HepG2 (cell line): ENCODE results near the gene ALG14. TPM values are rescaled to one million over a fixed set of nuclear protein-coding genes. Genes with fewer than 3 reads are reported as not detected.
A peak's percentile ranks its signal among the peaks of the same experiment; 100 is the strongest.

Experiments
- CEBPG ChIP-seq: IDR thresholded peaks from 2 replicates; pipeline ENCODE4 v1.6.1; 2016
- CREM ChIP-seq, 2 experiments: sonication (generic) in 1 of 2; formaldehyde crosslinking in 1 of 2; IDR thresholded peaks; 2 replicates each; pipeline versions ENCODE4 v1.4.0 to v1.6.1; 2016 to 2020; ENCODE audit warnings: antibody characterized with exemption in 1 of 2, mild to moderate bottlenecking in 1 of 2, missing genetic modification reagents in 1 of 2
- FOXA1 ChIP-seq, 2 experiments: fragments of 450-650 bp in 1 of 2; sonication (generic) in 1 of 2; formaldehyde crosslinking in 1 of 2; IDR thresholded peaks; 2 replicates each; pipeline versions ENCODE4 v1.4.0 to v1.6.1; 2016 to 2020; ENCODE audit warnings: missing genetic modification reagents in 1 of 2
- GLI4 ChIP-seq: sonication (generic); formaldehyde crosslinking; IDR thresholded peaks from 2 replicates; pipeline ENCODE4 v1.5.1; 2020; ENCODE audit warnings: missing genetic modification reagents, mild to moderate bottlenecking, moderate library complexity, borderline replicate concordance
- HNRNPLL ChIP-seq: fragments of 200-400 bp; formaldehyde crosslinking; IDR thresholded peaks from 2 replicates; pipeline ENCODE4 v1.6.1; 2017; ENCODE audit warnings: mild to moderate bottlenecking, low read depth, low read length; ENCODE audit not compliant: poor library complexity, severe bottlenecking
- IRF2 ChIP-seq: IDR thresholded peaks from 2 replicates; pipeline ENCODE4 v1.6.1; 2018; ENCODE audit warnings: missing genetic modification reagents, missing compliant biosample characterization
- MATR3 ChIP-seq: sonication (generic); formaldehyde crosslinking; IDR thresholded peaks from 2 replicates; pipeline ENCODE4 v1.4.0; 2020; ENCODE audit warnings: missing genetic modification reagents
- MYC ChIP-seq: sonication (generic); formaldehyde crosslinking; IDR thresholded peaks from 2 replicates; pipeline ENCODE4 v1.9.0; 2021; ENCODE audit warnings: missing genetic modification reagents, borderline replicate concordance
- RAD21 ChIP-seq: fragments of 450-650 bp; formaldehyde crosslinking; IDR thresholded peaks from 2 replicates; pipeline ENCODE4 v1.5.0; 2020; ENCODE audit warnings: mild to moderate bottlenecking
- RBM39 ChIP-seq: fragments of 200-400 bp; formaldehyde crosslinking; IDR thresholded peaks from one replicate; pipeline ENCODE4 v1.6.1; 2018; ENCODE audit warnings: antibody characterized with exemption, mild to moderate bottlenecking, low read depth, low read length; ENCODE audit not compliant: poor library complexity, severe bottlenecking
- STAG1 ChIP-seq: sonication (generic); formaldehyde crosslinking; IDR thresholded peaks from 2 replicates; pipeline ENCODE4 v1.4.0; 2020; ENCODE audit warnings: missing genetic modification reagents
- TEAD3 ChIP-seq: optimal IDR thresholded peaks from 2 replicates; pipeline ENCODE3; 2016; ENCODE audit warnings: borderline replicate concordance
- ZBTB7B ChIP-seq: sonication (generic); formaldehyde crosslinking; IDR thresholded peaks from 2 replicates; pipeline ENCODE4 v1.4.0; 2020; ENCODE audit warnings: missing genetic modification reagents
- ZEB1 ChIP-seq: IDR thresholded peaks from 2 replicates; pipeline ENCODE4 v1.6.1; 2012; ENCODE audit warnings: mild to moderate bottlenecking, low read depth, inconsistent platforms; ENCODE audit not compliant: insufficient replicate concordance
- ZMYM4 ChIP-seq: sonication (generic); formaldehyde crosslinking; IDR thresholded peaks from 2 replicates; pipeline ENCODE4 v1.8.1; 2023; ENCODE audit warnings: mild to moderate bottlenecking, missing genetic modification reagents
- ZNF282 ChIP-seq: fragments of 450-650 bp; IDR thresholded peaks from 2 replicates; pipeline ENCODE4 v1.6.1; 2018; ENCODE audit not compliant: partially characterized antibody
- ZNF510 ChIP-seq: sonication (generic); formaldehyde crosslinking; IDR thresholded peaks from 2 replicates; pipeline ENCODE4 v1.4.0; 2020; ENCODE audit warnings: low read depth, mild to moderate bottlenecking, missing genetic modification reagents
- ZNF547 ChIP-seq: sonication (generic); formaldehyde crosslinking; IDR thresholded peaks from 2 replicates; pipeline ENCODE4 v1.5.1; 2020; ENCODE audit warnings: mild to moderate bottlenecking, missing genetic modification reagents
- ZNF550 ChIP-seq: sonication (generic); formaldehyde crosslinking; IDR thresholded peaks from 2 replicates; pipeline ENCODE4 v1.4.0; 2020; ENCODE audit warnings: mild to moderate bottlenecking, missing genetic modification reagents, borderline replicate concordance
- ZNF773 ChIP-seq: sonication (generic); formaldehyde crosslinking; IDR thresholded peaks from 2 replicates; pipeline ENCODE4 v1.4.0; 2020; ENCODE audit warnings: missing genetic modification reagents, borderline replicate concordance
- ZSCAN9 ChIP-seq: IDR thresholded peaks from 2 replicates; pipeline ENCODE4 v1.6.1; 2016; ENCODE audit warnings: borderline replicate concordance
- polyA plus RNA-seq, 8 experiments: library from polyadenylated mRNA; depleted of rRNA in 3 of 8; stranded (reverse) in 7 of 8; unstranded in 1 of 8; fragments of >200 nt; fragmentation: Illumina TruSeq in 4 of 8; extraction: Trizol in 4 of 8; gene quantifications; 2 replicates each; pipeline versions ENCODE4 v1.2.1 to v1.2.3, GENCODE V29; 2011 to 2016; ENCODE audit warnings: low read depth in 4 of 8, missing spikeins in 1 of 8, mixed read lengths in 1 of 8; ENCODE audit not compliant: insufficient read depth in 1 of 8
- total RNA-seq, 5 experiments: library from RNA; depleted of rRNA; stranded (reverse); fragments of >200 nt; fragmentation: Illumina TruSeq; extraction: Trizol; gene quantifications; 2 replicates each; pipeline ENCODE4 v1.2.3, GENCODE V29; 2016; ENCODE audit warnings: low read depth in 1 of 5
- TF ChIP-seq, protein P1 (sequence below): sonication (generic); formaldehyde crosslinking; conservative IDR thresholded peaks from 2 replicates; pipeline ENCODE4 v1.8.0; 2022; ENCODE audit warnings: low read depth, missing genetic modification reagents
- TF ChIP-seq, protein P2 (sequence below): sonication (generic); formaldehyde crosslinking; IDR thresholded peaks from 2 replicates; pipeline ENCODE4 v1.8.1; 2022; ENCODE audit warnings: mild to moderate bottlenecking, missing genetic modification reagents
- TF ChIP-seq, protein P3 (sequence below): sonication (generic); formaldehyde crosslinking; conservative IDR thresholded peaks from 2 replicates; pipeline ENCODE4 v1.4.0; 2020; ENCODE audit warnings: missing genetic modification reagents
- TF ChIP-seq, protein P4 (sequence below): sonication (generic); formaldehyde crosslinking; IDR thresholded peaks from 2 replicates; pipeline ENCODE4 v1.4.0; 2020; ENCODE audit warnings: missing genetic modification reagents, mild to moderate bottlenecking, borderline replicate concordance

The ALG14 gene
- total and polyA plus RNA-seq, 2 of the 13 experiments (the other 11 are each of a cell fraction or from before 2014, with no cell fraction given), result 4.5 to 12.7 TPM

DNA sequence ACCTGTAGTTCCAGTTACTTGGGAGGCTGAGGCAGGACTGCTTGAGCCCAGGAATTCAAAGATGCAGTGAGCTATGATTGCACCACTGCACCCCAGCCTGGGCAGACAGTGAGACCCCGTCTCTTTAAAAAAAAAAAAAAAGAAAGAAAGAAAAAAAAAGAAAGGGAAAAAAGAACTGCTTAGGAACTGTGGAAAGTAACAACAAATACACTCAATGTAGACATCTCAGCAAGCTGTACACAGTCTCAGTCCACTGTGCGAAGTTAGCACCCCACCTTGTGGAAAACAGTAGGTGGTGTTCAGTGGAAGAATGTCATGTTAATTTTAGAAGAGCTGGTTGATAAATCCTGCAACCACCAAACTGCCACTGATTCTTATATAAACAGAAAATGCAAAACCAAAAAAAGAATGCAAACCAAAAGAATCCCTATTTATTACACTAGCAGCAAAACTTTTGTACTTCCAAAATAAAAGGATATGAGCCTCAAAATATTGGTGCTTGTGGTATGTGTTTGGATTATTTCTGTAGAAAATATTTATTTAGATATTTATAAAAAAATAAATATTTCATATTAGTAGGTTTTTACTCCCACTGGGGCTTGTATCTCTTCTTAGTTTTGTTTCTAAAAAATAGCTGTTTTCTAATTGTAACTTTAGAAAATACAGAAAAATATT lies 31.1 kb downstream of the ALG14 start (continued):
- peak; percentile 69; the same call in 1 of the 2 replicates for TF ChIP-seq IRF2 (CRISPR knock-in tag)
- TF ChIP-seq, protein P1, sequence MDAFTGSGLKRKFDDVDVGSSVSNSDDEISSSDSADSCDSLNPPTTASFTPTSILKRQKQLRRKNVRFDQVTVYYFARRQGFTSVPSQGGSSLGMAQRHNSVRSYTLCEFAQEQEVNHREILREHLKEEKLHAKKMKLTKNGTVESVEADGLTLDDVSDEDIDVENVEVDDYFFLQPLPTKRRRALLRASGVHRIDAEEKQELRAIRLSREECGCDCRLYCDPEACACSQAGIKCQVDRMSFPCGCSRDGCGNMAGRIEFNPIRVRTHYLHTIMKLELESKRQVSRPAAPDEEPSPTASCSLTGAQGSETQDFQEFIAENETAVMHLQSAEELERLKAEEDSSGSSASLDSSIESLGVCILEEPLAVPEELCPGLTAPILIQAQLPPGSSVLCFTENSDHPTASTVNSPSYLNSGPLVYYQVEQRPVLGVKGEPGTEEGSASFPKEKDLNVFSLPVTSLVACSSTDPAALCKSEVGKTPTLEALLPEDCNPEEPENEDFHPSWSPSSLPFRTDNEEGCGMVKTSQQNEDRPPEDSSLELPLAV (CRISPR knock-in tag), result no peak
- no peak for TF ChIP-seq ZNF282
- no peak for TF ChIP-seq MYC (CRISPR knock-in tag)
- TF ChIP-seq, protein P2, sequence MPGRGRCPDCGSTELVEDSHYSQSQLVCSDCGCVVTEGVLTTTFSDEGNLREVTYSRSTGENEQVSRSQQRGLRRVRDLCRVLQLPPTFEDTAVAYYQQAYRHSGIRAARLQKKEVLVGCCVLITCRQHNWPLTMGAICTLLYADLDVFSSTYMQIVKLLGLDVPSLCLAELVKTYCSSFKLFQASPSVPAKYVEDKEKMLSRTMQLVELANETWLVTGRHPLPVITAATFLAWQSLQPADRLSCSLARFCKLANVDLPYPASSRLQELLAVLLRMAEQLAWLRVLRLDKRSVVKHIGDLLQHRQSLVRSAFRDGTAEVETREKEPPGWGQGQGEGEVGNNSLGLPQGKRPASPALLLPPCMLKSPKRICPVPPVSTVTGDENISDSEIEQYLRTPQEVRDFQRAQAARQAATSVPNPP (CRISPR knock-in tag), result no peak
- TF ChIP-seq HNRNPLL, result no peak
- no peak for TF ChIP-seq GLI4 (CRISPR knock-in tag)
- TF ChIP-seq RBM39, result no peak
- TF ChIP-seq ZSCAN9, result peak; percentile 25; the same call in 1 of the 2 replicates
- TF ChIP-seq FOXA1 (IDR thresholded peaks at IDR 0.05), result no peak
- peak; percentile 76 for TF ChIP-seq FOXA1 (CRISPR knock-in tag; IDR thresholded peaks at IDR 0.05)
- TF ChIP-seq CREM (IDR thresholded peaks at IDR 0.05), result no peak
- no peak for TF ChIP-seq CREM (CRISPR knock-in tag; IDR thresholded peaks at IDR 0.05)
- peak; percentile 95 for TF ChIP-seq STAG1 (CRISPR knock-in tag)
- TF ChIP-seq ZMYM4, result 0 out of 2 replicates have a peak, but pooled peaks have one; percentile 16
- no peak for TF ChIP-seq MATR3 (CRISPR knock-in tag)
- TF ChIP-seq ZNF550 (CRISPR knock-in tag), result no peak
- TF ChIP-seq ZNF547, result no peak
- no peak for TF ChIP-seq ZNF510 (CRISPR knock-in tag)
- no peak for TF ChIP-seq ZNF773 (CRISPR knock-in tag)
- peak; percentile 88 for TF ChIP-seq RAD21
- peak; percentile 72 for TF ChIP-seq TEAD3 (CRISPR knock-in tag)
- TF ChIP-seq, protein P3, sequence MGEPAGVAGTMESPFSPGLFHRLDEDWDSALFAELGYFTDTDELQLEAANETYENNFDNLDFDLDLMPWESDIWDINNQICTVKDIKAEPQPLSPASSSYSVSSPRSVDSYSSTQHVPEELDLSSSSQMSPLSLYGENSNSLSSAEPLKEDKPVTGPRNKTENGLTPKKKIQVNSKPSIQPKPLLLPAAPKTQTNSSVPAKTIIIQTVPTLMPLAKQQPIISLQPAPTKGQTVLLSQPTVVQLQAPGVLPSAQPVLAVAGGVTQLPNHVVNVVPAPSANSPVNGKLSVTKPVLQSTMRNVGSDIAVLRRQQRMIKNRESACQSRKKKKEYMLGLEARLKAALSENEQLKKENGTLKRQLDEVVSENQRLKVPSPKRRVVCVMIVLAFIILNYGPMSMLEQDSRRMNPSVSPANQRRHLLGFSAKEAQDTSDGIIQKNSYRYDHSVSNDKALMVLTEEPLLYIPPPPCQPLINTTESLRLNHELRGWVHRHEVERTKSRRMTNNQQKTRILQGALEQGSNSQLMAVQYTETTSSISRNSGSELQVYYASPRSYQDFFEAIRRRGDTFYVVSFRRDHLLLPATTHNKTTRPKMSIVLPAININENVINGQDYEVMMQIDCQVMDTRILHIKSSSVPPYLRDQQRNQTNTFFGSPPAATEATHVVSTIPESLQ, result 0 out of 2 replicates have a peak, but pooled peaks have one; percentile 37
- TF ChIP-seq ZBTB7B (CRISPR knock-in tag), result no peak
- TF ChIP-seq, protein P4, sequence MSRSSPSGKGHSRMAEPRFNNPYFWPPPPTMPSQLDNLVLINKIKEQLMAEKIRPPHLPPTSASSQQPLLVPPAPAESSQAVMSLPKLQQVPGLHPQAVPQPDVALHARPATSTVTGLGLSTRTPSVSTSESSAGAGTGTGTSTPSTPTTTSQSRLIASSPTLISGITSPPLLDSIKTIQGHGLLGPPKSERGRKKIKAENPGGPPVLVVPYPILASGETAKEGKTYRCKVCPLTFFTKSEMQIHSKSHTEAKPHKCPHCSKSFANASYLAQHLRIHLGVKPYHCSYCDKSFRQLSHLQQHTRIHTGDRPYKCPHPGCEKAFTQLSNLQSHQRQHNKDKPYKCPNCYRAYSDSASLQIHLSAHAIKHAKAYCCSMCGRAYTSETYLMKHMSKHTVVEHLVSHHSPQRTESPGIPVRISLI, result no peak
- no peak for TF ChIP-seq ZEB1
- TF ChIP-seq CEBPG (CRISPR knock-in tag), result 0 out of 2 replicates have a peak, but pooled peaks have one; percentile 24
